ENCODE measurements around the gene DNAAF5. TPM values are rescaled to one million over a fixed set of nuclear protein-coding genes. Genes with fewer than 3 reads are reported as not detected.

DNAAF5 gene
- total and polyA plus RNA-seq, 2 donors = 8.3 to 9.2 TPM

- H3K27me3 ChIP-seq (ENCODE audit: control insufficient read depth in 2 of 2, insufficient read depth in 1 of 2, low read length in 1 of 2) = no peaks in the 10 kb centered on the region
- peaks cover 44 to 45% of the 10 kb centered on the region in 2 donors for H3K36me3 ChIP-seq (ENCODE audit: control insufficient read depth in 2 of 2, insufficient read depth in 2 of 2, low read length in 1 of 2)
- no peak overlapping the region for H3K4me3 ChIP-seq (ENCODE audit: low read length in 2 of 2)
- 88% methylated on average over 5 of the region's 5 CpGs for WGBS
- H3K9me3 ChIP-seq (ENCODE audit: control insufficient read depth in 2 of 2, insufficient read depth in 1 of 2, low read length in 1 of 2) = peaks cover 0 to 7% of the 10 kb centered on the region in 2 donors
- no peak overlapping the region for H3K27ac ChIP-seq (ENCODE audit: low read depth in 1 of 2, low read length in 1 of 2)
- no peak for DNase-seq (ENCODE audit: low read depth in 6 of 9, low spot score in 9 of 9)
- H3K4me1 ChIP-seq (ENCODE audit: control insufficient read depth in 2 of 2, insufficient read depth in 2 of 2, low read length in 2 of 2) = no peaks in the 10 kb centered on the region
Measured at GRCh38 chr7:762885-763284, 36.4 kb downstream of the DNAAF5 start.

- DNase-seq (ENCODE audit: low read depth in 6 of 9, low spot score in 9 of 9) = no peak
- H3K4me1 ChIP-seq (ENCODE audit: control insufficient read depth in 2 of 2, insufficient read depth in 2 of 2, low read length in 2 of 2) = no peaks in the 10 kb centered on the region
- peaks cover 39 to 45% of the 10 kb centered on the region in 2 donors for H3K36me3 ChIP-seq (ENCODE audit: control insufficient read depth in 2 of 2, insufficient read depth in 2 of 2, low read length in 1 of 2)
- H3K4me3 ChIP-seq (ENCODE audit: low read length in 2 of 2) = no peak overlapping the region
- no peaks in the 10 kb centered on the region for H3K27me3 ChIP-seq (ENCODE audit: control insufficient read depth in 2 of 2, insufficient read depth in 1 of 2, low read length in 1 of 2)
- WGBS = 98% methylated on average over 19 of the region's 19 CpGs
- H3K27ac ChIP-seq (ENCODE audit: low read depth in 1 of 2, low read length in 1 of 2) = no peak overlapping the region
- H3K9me3 ChIP-seq (ENCODE audit: control insufficient read depth in 2 of 2, insufficient read depth in 1 of 2, low read length in 1 of 2) = peaks cover 0 to 7% of the 10 kb centered on the region in 2 donors
Measured at GRCh38 chr7:763762-764161, 37.3 kb downstream of the DNAAF5 start.

GRCh38 chr7:765383-765782 lies 38.9 kb downstream of the DNAAF5 start:
- 99% methylated on average over 7 of the region's 7 CpGs for WGBS
- peaks cover 0 to 9% of the 10 kb centered on the region in 2 donors for H3K9me3 ChIP-seq (ENCODE audit: control insufficient read depth in 2 of 2, insufficient read depth in 1 of 2, low read length in 1 of 2)

GRCh38 chr7:767580-767940 lies 41.1 kb downstream of the DNAAF5 start:
- no peaks in the 10 kb centered on the region for H3K27me3 ChIP-seq (ENCODE audit: control insufficient read depth in 2 of 2, insufficient read depth in 1 of 2, low read length in 1 of 2)
- no peak overlapping the region for H3K27ac ChIP-seq (ENCODE audit: low read depth in 1 of 2, low read length in 1 of 2)
- peaks cover 0 to 10% of the 10 kb centered on the region in 2 donors for H3K9me3 ChIP-seq (ENCODE audit: control insufficient read depth in 2 of 2, insufficient read depth in 1 of 2, low read length in 1 of 2)
- H3K36me3 ChIP-seq (ENCODE audit: control insufficient read depth in 2 of 2, insufficient read depth in 2 of 2, low read length in 1 of 2) = peaks cover 38 to 46% of the 10 kb centered on the region in 2 donors
- no peak for DNase-seq (ENCODE audit: low read depth in 6 of 9, low spot score in 9 of 9)
- no peak overlapping the region for H3K4me3 ChIP-seq (ENCODE audit: low read length in 2 of 2)
- peaks cover 0 to 3% of the 10 kb centered on the region in 2 donors for H3K4me1 ChIP-seq (ENCODE audit: control insufficient read depth in 2 of 2, insufficient read depth in 2 of 2, low read length in 2 of 2)
- WGBS = 84% methylated on average over 21 of the region's 21 CpGs

More at GRCh38 chr7:765383-765782, 38.9 kb downstream of the DNAAF5 start:
- Histone ChIP-seq H3K4me3 (ENCODE audit: low read length in 2 of 2) (no peak overlapping the region), H3K27ac (ENCODE audit: low read depth in 1 of 2, low read length in 1 of 2) (no peak overlapping the region), H3K4me1 (ENCODE audit: control insufficient read depth in 2 of 2, insufficient read depth in 2 of 2, low read length in 2 of 2) (peaks cover 0 to 3% of the 10 kb centered on the region in 2 donors), H3K27me3 (ENCODE audit: control insufficient read depth in 2 of 2, insufficient read depth in 1 of 2, low read length in 1 of 2) (no peaks in the 10 kb centered on the region), H3K36me3 (ENCODE audit: control insufficient read depth in 2 of 2, insufficient read depth in 2 of 2, low read length in 1 of 2) (peaks cover 40 to 47% of the 10 kb centered on the region in 2 donors)
- DNase-seq (ENCODE audit: low read depth in 6 of 9, low spot score in 9 of 9) = no peak

- no peaks in the 10 kb centered on the region for H3K27me3 ChIP-seq (ENCODE audit: control insufficient read depth in 2 of 2, insufficient read depth in 1 of 2, low read length in 1 of 2)
- no peak overlapping the region for H3K4me3 ChIP-seq (ENCODE audit: low read length in 2 of 2)
- WGBS = 92% methylated on average over 65 of the region's 65 CpGs
- H3K9me3 ChIP-seq (ENCODE audit: control insufficient read depth in 2 of 2, insufficient read depth in 1 of 2, low read length in 1 of 2) = peaks cover 0 to 10% of the 10 kb centered on the region in 2 donors
- H3K36me3 ChIP-seq (ENCODE audit: control insufficient read depth in 2 of 2, insufficient read depth in 2 of 2, low read length in 1 of 2) = peaks cover 34 to 44% of the 10 kb centered on the region in 2 donors
- H3K4me1 ChIP-seq (ENCODE audit: control insufficient read depth in 2 of 2, insufficient read depth in 2 of 2, low read length in 2 of 2) = peaks cover 0 to 3% of the 10 kb centered on the region in 2 donors
- H3K27ac ChIP-seq (ENCODE audit: low read depth in 1 of 2, low read length in 1 of 2) = no peak overlapping the region
- peak in 1 of 9 donors; percentile 11 for DNase-seq (ENCODE audit: low read depth in 6 of 9, low spot score in 9 of 9)
Measured at GRCh38 chr7:767941-768731, 41.6 kb downstream of the DNAAF5 start.

GRCh38 chr7:768881-769504 lies 42.5 kb downstream of the DNAAF5 start:
- Histone ChIP-seq H3K27ac (ENCODE audit: low read depth in 1 of 2, low read length in 1 of 2) (no peak overlapping the region), H3K36me3 (ENCODE audit: control insufficient read depth in 2 of 2, insufficient read depth in 2 of 2, low read length in 1 of 2) (peaks cover 27 to 44% of the 10 kb centered on the region in 2 donors), H3K9me3 (ENCODE audit: control insufficient read depth in 2 of 2, insufficient read depth in 1 of 2, low read length in 1 of 2) (peaks cover 0 to 10% of the 10 kb centered on the region in 2 donors), H3K27me3 (ENCODE audit: control insufficient read depth in 2 of 2, insufficient read depth in 1 of 2, low read length in 1 of 2) (no peaks in the 10 kb centered on the region), H3K4me3 (ENCODE audit: low read length in 2 of 2) (no peak overlapping the region), H3K4me1 (ENCODE audit: control insufficient read depth in 2 of 2, insufficient read depth in 2 of 2, low read length in 2 of 2) (peaks cover 0 to 3% of the 10 kb centered on the region in 2 donors)
- DNase-seq (ENCODE audit: low read depth in 6 of 9, low spot score in 9 of 9) = no peak
- 94% methylated on average over 36 of the region's 36 CpGs for WGBS

- WGBS = 98% methylated on average over 14 of the region's 14 CpGs
- Histone ChIP-seq H3K4me3 (ENCODE audit: low read length in 2 of 2) (no peak overlapping the region), H3K4me1 (ENCODE audit: control insufficient read depth in 2 of 2, insufficient read depth in 2 of 2, low read length in 2 of 2) (peaks cover 0 to 3% of the 10 kb centered on the region in 2 donors), H3K36me3 (ENCODE audit: control insufficient read depth in 2 of 2, insufficient read depth in 2 of 2, low read length in 1 of 2) (peaks cover 24 to 47% of the 10 kb centered on the region in 2 donors), H3K9me3 (ENCODE audit: control insufficient read depth in 2 of 2, insufficient read depth in 1 of 2, low read length in 1 of 2) (peaks cover 0 to 9% of the 10 kb centered on the region in 2 donors), H3K27ac (ENCODE audit: low read depth in 1 of 2, low read length in 1 of 2) (no peak overlapping the region), H3K27me3 (ENCODE audit: control insufficient read depth in 2 of 2, insufficient read depth in 1 of 2, low read length in 1 of 2) (no peaks in the 10 kb centered on the region)
- no peak for DNase-seq (ENCODE audit: low read depth in 6 of 9, low spot score in 9 of 9)
Measured at GRCh38 chr7:770336-770735, 43.8 kb downstream of the DNAAF5 start.

- peaks cover 23 to 47% of the 10 kb centered on the region in 2 donors for H3K36me3 ChIP-seq (ENCODE audit: control insufficient read depth in 2 of 2, insufficient read depth in 2 of 2, low read length in 1 of 2)
- no peak overlapping the region for H3K4me3 ChIP-seq (ENCODE audit: low read length in 2 of 2)
- no peak overlapping the region for H3K27ac ChIP-seq (ENCODE audit: low read depth in 1 of 2, low read length in 1 of 2)
- peaks cover 0 to 4% of the 10 kb centered on the region in 2 donors for H3K9me3 ChIP-seq (ENCODE audit: control insufficient read depth in 2 of 2, insufficient read depth in 1 of 2, low read length in 1 of 2)
- 89% methylated on average over 7 of the region's 7 CpGs for WGBS
- H3K4me1 ChIP-seq (ENCODE audit: control insufficient read depth in 2 of 2, insufficient read depth in 2 of 2, low read length in 2 of 2) = peaks cover 0 to 3% of the 10 kb centered on the region in 2 donors
- no peak for DNase-seq (ENCODE audit: low read depth in 6 of 9, low spot score in 9 of 9)
- no peaks in the 10 kb centered on the region for H3K27me3 ChIP-seq (ENCODE audit: control insufficient read depth in 2 of 2, insufficient read depth in 1 of 2, low read length in 1 of 2)
Measured at GRCh38 chr7:770741-771166, 44.3 kb downstream of the DNAAF5 start.
